SIG-M5 treated with dmso at 0.1 percent for 504 hours (cell line): ENCODE data around the gene KRTAP9-1.
"Not testable (repeated sequence)": the region's sequence is repeated elsewhere in the genome, so short reads cannot be mapped to it uniquely, and the experiment has no call there.

ENCODE experiments used
- DNase-seq: peaks from one replicate; lab custom pipeline; 2025; ENCODE audit not compliant: unreplicated experiment; lab: John Stamatoyannopoulos, UW

Gene KRTAP9-1, protein sequence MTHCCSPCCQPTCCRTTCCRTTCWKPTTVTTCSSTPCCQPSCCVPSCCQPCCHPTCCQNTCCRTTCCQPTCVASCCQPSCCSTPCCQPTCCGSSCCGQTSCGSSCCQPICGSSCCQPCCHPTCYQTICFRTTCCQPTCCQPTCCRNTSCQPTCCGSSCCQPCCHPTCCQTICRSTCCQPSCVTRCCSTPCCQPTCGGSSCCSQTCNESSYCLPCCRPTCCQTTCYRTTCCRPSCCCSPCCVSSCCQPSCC

DNA sequence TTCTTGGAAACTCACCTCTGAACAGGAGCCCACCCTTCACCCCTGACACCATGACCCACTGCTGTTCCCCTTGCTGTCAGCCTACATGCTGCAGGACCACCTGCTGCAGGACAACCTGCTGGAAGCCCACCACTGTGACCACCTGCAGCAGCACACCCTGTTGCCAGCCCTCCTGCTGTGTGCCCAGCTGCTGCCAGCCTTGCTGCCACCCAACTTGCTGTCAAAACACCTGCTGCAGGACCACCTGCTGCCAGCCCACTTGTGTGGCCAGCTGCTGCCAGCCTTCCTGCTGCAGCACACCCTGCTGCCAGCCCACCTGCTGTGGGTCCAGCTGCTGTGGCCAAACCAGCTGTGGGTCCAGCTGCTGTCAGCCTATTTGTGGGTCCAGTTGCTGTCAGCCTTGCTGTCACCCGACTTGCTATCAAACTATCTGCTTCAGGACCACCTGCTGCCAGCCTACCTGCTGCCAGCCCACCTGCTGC lies at the start of gene KRTAP9-1:
Gene KRTAP9-1 (plus strand): TSS at position 51 of the 482 bp plus-strand sequence. CDS start 0 bp downstream, at position 51.
- not testable (repeated sequence) for DNase-seq

DNA sequence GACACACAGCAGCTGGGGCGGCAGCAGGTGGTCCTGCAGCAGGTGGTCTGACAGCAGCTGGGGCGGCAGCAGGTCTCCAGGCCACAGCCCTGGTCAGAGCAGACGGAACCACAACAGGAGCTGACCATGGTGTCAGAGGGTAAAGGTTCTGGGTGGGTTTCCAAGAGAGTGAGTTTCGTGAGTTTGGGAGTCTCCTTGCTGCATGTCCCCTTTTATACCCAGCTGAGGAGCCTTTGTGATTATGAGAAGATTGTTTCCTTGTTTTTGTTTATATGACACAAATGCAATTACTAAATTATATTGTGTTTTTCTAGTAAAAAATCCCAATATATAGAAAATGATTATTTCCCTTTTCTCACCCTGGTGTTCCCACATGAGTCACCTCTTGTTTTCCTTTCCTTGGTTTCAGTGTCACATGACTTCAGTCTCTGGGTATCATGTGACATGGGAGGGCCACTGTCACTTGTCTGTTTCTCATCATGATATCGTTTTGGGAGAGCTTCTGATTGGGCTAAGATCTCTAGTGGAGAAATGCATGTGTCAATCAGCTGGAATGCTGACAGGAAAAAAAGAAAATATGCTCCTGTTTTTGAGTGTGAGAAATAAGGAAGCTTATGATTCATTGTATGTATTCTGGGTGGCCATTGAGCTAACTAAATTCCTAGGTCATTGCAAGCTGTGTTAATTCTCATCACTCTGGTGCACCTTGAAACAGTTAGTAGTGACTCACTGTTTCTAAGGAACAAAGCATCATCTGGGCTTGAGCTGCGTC lies 49.1 kb upstream of the KRTAP9-1 start, which contains the start of gene KRTAP4-6:
Gene KRTAP4-6 (minus strand): TSS at position 185 of the 772 bp plus-strand sequence. CDS start 57 bp downstream, at position 128.
- DNase-seq: no peak

DNA sequence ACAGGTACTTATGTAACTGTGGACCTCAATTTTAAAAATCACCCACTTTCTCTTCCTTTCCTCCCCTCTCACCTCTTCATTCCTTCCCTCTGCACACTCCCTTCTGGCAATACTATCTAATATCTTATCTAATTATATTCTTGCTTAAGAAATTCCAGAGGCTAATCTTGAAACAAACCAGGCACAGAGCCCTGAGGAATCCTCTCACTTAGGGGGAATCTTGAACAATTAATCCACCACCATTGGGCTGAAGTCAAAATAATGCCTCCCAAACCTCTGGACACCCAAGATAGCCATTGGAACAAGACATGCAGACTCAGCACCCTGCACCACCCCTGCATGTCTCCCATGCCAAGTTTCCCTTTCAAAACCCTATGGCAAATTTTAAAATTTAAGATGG lies 48.3 kb upstream of the KRTAP9-1 start:
- DNase-seq: no peak

DNA sequence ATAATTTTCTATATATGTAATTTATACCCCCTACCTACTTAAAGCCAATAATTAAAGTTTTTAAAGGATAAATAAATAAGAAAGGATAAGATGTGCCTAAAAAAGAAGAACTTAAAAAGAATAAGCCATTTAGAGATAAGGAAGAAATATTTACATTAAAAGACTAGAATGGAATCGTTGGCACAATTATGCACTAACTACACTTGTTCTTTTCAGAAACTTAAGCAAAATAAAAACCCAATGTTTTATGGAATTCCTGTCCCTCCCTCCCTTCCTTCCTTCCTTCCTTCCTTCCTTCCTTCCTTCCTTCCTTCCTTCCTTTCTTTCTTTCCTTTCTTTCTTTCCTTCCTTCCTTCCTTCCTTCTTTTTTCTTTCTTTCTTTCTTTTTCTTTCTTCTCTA lies 44.8 kb upstream of the KRTAP9-1 start:
- DNase-seq: no peak

DNA sequence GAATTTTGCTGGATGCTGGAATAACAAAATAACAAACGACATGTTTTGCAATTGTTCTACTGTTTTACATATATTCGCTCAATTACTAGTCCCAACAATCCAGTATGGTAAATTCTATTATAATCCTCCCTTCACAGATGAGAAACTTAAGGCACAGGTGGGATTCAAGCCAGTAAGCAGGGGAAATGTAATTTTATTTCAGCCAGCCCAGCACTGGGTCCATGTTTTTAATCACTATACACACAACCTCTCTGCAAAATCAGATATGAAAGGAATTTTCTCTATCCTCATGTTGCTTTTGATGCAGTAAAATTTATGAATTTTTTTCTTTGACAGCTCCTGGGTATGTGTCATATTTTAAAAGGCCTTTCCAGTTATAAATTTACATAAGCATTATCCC lies 44.4 kb upstream of the KRTAP9-1 start:
- no peak for DNase-seq

DNA sequence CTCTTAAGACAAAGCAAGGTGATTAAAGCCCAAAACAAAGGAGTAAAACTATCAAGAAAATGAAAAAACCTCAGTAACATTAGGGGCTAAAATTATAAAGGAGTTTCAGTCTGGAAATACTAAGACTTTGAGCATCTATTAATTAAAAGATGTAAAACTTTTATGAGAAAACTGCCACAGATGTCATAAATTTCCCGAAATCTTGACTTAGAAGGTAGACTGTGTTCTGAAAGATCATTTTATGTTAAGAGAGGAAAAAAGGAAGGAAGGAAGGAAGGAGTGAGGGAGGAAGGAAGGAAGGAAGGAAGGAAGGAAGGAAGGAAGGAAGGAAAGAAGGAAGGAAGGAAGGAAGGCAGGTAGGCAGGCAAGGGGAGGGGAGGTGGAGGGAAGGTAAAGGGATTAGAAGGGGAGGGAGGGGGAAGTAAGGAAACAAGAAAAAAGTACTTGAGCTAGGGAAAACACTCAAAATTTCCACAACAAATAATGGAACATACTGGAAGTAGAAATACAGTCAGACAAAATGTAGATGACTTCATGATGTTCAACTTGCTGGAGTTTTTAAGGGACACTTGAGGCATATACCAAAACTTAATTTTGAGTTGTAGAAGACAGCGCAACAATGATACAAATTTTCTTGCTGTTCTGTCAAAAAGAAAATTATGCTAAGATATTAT lies 42.0 kb upstream of the KRTAP9-1 start:
- no peak for DNase-seq

DNA sequence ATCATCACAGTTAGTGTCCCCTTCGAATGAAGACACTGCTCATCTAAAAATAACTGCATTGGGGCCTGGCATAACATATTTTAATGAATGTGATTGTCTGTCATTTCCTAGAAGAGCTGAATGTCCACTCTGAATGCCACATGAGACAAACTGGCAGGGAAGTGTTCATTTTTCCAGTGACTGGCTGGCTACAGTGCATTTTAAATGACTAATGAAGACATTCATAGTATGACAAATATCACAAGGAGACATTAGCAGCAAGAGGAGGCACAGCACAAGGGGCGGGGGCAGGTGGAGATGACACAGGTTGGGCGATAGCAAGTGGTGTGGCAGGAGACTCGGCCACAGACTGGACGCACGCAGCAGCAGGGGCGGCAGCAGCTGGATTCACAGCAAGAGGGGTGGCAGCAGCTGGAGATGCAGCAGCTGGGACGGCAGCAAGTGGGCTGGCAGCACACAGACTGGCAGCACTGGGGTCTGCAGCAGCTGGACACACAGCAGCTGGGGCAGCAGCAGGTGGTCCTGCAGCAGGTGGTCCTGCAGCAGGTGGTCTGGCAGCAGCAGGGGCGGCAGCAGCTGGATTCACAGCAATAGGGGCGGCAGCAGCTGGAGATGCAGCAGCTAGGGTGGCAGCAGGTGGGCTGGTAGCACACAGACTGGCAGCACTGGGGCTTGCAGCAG lies 40.6 kb upstream of the KRTAP9-1 start:
- DNase-seq: not testable (repeated sequence)

DNA sequence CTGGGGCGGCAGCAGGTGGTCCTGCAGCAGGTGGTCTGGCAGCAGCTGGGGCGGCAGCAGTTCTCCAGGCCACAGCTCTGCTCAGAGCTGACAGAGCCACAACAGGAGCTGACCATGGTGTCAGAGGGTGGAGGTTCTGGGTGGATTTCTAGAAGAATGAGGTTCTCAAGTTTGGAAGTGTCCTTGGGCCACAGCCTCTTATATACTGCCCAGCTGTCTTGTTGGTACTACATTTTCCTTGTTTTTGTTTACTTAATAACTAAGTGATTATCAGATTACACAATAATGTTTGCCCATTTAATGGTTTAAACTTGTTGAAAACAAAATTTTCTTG lies 40.1 kb upstream of the KRTAP9-1 start, which contains the start of gene KRTAP4-5:
Gene KRTAP4-5 (minus strand): TSS at position 174 of the 334 bp plus-strand sequence. CDS start 58 bp downstream, at position 116.
- no peak for DNase-seq

DNA sequence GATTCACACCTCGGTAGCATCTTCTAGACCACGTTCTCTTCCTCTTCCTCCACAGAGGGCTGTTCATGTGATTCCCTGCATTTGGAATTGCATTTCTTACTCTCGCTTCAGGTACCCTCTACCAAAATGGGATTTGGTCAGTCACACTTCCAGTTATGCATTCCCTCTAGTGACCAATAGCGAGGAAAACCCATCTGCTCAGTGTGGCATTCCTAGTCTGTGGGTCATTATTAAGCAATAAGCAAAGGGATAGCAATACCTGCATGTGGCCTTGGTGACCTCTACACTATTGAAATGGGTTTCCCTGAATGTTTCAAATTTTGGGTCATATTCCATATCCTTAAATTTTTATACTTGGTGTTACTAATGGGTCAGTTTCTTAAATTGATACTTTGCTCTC lies 39.7 kb upstream of the KRTAP9-1 start:
- DNase-seq: no peak

DNA sequence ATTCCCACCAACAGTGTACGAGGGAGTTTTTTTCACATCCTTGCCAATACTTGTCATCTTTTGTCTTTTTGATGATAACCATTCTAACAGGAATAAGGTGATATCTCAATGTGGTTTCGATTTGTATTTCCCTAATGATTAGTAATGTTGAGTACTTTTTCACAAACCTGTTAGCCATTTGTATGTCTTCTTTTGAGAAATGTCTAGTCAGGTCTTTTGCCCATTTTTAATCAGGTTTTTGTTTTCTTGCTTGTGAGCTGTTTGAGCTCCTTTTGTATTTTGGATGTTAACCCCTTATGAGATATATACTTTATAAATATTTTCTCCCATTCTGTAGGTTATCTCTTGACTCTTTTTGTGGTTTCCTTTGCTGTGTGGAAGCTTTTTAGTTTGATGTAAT lies 38.2 kb upstream of the KRTAP9-1 start:
- no peak for DNase-seq

DNA sequence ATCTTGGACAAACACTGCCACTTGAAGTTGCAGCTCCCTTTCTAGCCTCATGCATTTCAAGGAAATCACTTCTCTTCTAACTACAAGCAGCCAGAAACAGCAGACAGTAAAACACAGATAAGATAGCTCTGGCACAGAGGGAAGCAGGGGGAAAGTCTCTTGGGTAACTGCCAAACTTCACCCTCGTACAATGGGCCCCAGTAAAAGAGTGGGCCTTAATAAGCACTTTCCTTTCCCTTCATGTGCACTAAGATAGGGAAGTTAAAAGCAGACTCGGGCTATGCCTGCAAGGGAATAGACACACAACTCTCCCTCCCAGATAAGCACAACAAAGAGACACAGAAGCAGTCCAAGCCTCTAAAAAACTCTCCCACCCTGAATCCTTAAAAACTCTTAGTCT lies 35.8 kb upstream of the KRTAP9-1 start:
- DNase-seq: no peak

DNA sequence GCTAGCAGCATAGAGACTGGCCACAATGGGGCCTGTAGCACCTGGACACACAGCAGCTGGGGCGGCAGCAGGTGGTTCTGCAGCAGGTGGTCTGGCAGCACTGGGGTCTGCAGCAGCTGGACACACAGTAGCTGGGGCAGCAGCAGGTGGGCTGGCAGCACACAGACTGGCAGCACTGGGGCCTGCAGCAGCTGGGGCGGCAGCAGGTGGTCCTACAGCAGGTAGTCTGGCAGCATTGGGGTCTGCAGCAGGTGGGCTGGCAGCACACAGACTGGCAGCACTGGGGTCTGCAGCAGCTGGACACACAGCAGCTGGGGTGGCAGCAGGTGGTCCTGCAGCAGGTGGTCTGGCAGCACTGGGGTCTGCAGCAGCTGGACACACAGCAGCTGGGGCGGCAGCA lies 29.5 kb upstream of the KRTAP9-1 start:
- not testable (repeated sequence) for DNase-seq

DNA sequence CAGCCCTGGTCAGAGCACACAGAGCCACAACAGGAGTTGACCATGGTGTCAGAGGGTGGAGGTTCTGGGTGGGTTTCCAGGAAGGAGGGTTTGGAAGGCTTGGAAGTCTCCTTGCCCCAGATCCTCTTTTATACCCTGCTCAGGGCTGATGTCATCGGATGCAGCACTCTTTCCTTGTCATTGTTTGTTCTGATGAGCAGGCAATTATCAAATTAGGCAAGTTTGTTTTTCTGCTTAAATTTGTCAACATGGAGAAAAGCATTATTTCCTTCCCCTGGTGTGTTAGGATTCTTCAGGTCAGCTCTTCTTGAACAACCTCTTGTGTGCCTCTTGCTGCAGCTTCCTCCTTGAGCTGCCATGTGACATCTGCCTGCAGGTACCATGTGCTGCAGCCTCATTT lies 29.0 kb upstream of the KRTAP9-1 start, which contains the start of gene KRTAP4-4:
Gene KRTAP4-4 (minus strand): TSS at position 101 of the 400 bp plus-strand sequence. CDS start 57 bp downstream, at position 44.
- DNase-seq: no peak

DNA sequence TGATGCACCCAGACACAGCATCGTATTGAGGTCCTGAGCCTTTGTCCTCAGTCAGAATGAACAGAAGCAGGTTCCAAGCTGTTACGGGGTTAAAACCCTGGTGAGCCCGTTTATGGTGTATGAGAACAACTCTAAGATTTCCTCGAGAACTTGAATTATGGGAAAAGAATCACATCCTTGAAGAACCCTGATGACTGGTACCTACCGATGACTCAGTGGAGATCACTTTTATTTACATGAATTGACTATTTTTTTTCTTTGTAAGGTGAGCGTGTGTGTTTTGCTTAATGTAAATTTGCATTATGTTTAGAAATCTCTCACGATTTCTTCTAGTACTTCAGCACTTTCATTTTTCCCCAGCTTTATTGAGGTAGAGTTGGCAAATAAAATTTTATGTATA lies 25.9 kb upstream of the KRTAP9-1 start:
- DNase-seq: no peak

DNA sequence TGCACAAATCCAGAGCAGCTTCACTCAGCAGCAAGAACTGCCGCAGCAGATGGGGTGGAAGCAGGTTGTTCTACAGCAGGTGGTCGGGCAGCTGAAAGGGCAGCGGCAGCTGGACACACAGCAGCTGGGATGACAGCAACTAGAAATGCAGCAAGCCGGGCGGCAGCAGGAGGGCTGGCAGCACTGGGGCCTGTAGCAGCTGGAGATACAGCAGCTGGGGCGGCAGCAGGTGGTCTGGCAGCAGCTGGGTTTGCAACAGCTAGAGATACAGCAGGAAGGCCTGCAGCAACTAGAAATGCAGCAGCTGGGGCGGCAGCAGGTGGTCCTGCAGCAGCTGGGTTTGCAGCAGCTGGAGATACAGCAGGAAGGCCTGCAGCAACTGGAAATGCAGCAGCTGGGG lies 22.1 kb upstream of the KRTAP9-1 start:
- no peak for DNase-seq

DNA sequence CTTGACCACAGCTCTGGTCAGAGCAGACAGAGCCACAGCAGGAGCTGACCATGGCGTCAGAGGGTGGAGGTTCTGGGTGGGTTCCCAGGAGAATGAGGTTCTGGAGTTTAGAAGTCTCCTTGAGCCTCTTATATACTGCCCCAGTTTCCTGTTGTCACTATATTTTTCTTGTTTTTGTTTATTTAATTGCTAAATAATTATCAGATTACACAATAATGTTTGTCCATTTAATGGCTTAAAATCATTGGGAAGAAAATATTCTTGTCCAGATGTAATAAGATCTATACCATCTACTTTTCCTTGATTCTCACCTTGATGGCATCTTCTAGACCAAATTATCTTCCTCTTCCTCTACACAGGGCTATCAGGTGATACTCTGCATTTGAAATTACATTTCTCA lies 21.6 kb upstream of the KRTAP9-1 start, which contains the start of gene KRTAP4-3:
Gene KRTAP4-3 (minus strand): TSS at position 101 of the 400 bp plus-strand sequence. CDS start 49 bp downstream, at position 52.
- DNase-seq: no peak

DNA sequence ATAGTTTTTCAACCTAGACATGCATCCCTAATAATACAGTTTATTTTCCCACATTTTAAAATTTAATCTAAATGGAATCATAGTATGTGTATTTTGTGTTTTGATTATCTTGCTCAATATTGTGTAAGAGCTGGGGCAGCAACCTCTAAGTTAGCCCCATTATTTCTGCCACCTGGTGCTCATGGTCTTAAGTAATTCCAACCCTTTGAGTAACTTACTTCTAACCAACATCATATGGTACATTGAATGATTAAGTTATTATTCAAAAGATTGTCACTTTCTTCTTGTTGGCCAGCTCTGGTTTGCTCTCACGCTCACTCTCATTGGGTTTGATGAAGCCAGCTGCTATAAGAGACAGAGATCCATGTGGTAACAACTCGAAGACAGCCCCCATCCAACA lies 17.8 kb upstream of the KRTAP9-1 start:
- DNase-seq: no peak

DNA sequence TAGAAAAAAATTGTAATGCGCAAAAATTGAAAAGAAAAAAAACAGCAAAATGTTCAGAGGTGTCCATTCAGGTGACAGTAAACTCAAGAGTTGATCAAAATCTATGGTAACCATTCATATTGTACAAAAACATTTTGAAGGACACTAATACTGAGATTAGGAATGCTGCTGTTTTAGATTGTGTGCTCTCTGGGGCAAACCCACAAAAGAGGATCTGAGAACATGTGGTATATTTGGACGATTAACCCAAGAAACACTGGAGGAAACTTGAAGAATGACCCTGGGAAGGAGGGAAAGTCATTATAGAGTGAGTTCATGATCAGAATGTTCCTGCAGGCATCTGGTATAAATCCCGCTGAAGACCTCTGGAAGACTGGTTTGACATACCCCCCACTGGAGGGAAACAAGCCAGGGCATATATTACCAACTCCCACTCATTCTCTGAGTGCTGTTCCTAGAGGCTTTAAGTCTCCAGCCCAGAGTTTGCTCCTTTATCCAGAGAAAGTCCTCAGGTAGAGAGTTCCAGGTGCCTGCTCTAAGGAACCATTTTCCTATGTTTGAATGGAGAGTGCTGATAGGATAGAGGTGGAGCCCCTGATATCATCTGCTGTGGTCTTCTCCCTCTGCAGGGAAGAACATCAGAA lies 12.8 kb upstream of the KRTAP9-1 start:
- no peak for DNase-seq

DNA sequence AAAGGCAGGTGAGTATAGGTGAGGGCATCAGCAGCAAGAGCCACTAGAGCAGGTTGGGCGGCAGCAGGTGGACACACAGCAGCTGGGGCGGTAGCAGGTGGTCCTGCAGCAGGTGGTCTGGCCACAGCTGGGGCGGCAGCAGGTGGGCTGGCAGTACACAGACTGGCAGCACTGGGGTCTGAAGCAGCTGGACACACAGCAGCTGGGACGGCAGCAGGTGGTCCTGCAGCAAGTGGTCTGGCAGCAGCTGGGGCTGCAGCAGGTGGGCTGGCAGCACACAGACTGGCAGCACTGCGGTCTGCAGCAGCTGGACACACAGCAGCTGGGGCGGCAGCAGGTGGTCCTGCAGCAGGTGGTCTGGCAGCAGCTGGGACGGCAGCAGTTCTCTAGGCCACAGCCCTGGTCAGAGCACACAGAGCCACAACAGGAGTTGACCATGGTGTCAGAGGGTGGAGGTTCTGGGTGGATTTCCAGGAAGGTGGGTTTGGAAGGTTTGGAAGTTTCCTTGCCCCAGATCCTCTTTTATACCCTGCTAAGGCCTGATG lies 11.9 kb upstream of the KRTAP9-1 start, which contains the start of gene KRTAP4-2:
Gene KRTAP4-2 (minus strand): TSS at position 495 of the 545 bp plus-strand sequence. CDS start 57 bp downstream, at position 438.
- DNase-seq: no peak

DNA sequence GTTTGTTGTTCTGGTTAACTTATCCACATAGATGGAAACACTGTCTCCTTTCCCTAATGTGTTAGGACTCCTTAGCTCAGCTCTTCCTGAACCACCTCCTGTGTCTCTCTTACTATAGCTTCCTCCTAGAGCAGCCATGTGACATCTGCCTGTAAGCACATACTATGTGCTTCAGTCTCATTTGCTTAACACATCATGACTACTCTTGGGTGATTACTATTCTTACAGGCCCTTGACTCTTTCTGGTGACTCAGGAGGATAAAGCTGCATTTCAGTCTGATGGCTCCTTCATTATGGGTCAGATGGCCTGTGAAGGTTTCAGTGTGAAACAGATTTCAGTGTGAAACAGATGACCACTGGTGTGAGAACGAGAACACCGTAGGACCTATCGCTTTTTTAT lies 11.3 kb upstream of the KRTAP9-1 start:
- no peak for DNase-seq
